Measurements from ENCODE around the gene FAM210B.
"Not testable (repeated sequence)": the region's sequence is repeated elsewhere in the genome, so short reads cannot be mapped to it uniquely, and the experiment has no call there.

Gene FAM210B

GRCh38 chr20:56361900-56362299, 3.1 kb downstream of the FAM210B start:
- DNase-seq, result no peak

DNA sequence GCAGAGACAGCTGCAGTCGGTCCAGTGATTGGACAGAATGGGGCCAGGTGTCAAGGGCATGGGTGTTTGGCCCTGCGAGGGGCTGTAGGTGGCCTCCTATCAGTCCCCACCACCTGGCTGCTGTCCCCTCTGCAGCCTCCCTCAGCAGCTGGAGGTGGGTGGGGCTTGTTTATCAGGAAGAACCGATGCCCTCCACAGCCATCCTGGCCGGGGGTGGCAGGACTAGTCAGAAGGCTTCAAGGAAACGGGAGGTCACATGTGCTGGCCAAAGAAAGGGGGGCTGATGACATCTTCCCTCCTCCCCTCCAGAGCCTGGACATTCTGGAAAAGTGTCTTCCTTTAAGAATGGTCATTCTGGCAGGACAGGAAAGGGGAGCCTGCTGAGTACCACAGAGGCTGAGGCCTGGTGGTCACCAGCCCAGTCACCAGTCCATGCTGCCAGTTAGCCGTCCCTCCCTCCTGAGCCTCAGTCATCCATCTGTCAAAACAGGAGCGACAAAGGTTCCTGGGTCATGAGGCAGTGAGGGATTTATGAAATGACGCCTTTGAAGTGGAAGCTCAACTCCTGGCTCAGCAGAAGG, 4.1 kb downstream of the FAM210B start:
- no peak for DNase-seq

DNA sequence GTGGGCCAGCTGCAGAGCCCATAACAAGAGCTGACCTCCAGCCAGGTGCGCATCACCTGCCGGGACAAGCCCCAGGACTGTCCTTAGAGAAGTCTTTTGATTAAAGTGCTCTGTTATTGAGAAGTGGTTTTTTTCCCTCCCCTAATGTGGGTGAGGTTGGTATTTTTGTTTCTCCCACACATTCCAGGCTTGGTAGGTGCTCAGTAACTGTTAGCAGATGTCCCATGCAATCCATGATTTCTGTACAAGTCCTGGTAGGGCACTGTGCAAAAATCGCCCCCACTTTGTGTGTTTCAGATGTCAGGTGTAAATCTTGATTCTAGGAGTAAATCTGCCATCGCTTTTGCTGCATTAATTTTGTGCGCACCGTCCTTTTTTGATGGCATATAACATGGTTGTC, 4.7 kb downstream of the FAM210B start:
- DNase-seq, result no peak

GRCh38 chr20:56368351-56369134, 9.8 kb downstream of the FAM210B start:
- DNase-seq, result no peak

GRCh38 chr20:56369179-56369578, 10.4 kb downstream of the FAM210B start:
- no peak for DNase-seq

DNA sequence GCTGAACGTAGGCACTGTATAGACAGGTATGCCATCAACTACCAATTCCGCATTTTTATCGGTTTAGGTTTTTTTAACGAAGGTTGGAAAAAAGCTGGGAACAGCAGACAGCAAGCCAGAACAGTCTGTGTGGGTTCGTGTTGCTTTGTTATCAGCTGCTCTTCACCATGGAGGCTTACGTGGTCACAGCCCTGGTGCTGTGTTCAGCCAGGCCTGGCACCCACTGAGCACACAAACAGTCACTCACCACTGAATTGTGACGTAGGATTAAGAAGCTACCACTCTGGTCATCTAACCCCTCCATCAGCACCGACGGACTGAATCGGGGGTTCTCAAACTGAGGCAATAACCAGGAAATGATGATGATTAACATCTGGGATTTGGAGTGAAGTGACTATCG, 13.2 kb downstream of the FAM210B start:
- no peak for DNase-seq

GRCh38 chr20:56372850-56373249, 14.1 kb downstream of the FAM210B start:
- no peak for DNase-seq

DNA sequence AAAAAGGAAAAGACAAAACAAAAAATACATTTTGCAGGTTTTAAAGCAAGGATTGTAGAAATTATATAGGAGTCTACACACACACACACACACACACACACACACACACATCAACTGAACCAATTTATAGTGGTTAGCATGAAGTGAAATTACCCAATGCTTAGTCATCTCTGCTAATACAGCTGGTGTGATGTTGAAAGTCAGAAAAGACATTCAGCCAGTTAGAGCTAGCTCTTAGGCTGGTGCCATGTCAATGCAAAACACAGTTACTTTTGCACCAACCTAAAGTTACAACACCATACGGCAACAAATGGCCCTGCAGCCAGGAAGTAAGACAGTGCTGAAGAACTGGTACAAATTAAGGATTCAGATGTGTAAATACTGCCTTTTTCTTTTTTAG, 15.2 kb downstream of the FAM210B start:
- DNase-seq, result peak; percentile 26

DNA sequence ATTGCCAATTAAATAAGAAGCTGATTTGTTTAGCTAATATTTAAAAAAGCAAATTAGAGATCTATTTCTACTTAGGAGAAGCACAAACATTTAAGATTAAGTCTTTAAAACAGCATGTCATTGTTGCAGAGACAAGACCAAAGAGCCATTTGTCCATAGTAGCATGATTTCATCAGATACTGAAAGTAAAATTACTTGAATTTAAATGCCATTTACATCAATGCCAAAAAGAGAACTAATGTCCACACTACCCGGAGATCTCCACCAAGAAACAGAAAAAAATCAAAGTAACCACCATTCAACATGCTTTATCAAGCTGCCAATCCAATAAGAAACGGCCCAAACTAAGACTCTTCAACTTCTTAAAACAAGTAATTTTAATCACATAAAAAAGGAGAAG, 17.6 kb downstream of the FAM210B start:
- no peak for DNase-seq

DNA sequence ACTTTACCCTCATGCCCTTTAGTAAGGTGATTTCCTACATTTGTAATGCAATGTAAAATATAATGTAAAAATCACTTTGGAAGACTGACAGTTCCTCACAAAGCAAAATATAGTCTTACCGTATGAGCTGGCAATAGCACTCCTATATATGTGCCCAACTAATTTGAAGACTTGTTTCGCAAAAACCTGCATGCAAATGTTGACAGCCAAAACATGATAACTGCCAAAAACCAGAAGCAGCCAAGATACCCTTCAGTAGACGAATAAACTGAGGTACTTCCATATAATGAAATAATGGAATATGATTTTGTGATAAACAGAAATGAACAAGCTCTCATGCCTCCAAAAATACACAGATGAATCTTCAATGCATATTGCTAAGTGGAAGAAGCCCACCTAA, 19.6 kb downstream of the FAM210B start:
- no peak for DNase-seq

- no peak for DNase-seq
Observed at GRCh38 chr20:56380375-56380774, 21.6 kb downstream of the FAM210B start.

DNA sequence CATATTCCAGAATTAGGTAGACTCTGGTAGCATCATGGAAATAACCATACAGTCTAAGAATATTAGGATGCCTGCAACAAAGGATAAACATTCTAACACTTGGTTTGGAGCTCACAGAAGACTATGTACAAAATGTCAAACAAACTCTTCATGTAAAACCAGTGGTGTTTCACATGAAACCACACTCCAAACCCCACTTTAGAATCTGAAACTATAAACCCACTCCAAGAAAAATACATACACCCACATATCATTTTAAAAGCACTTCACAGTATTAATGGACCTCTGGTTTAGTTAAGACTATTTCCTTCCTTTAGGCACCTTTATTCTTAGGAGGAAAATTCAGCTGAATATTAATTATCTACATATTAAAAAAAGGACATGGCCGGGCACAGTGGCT, 22.7 kb downstream of the FAM210B start:
- no peak for DNase-seq

GRCh38 chr20:56382696-56383095, 23.9 kb downstream of the FAM210B start:
- DNase-seq, result no peak

- no peak for DNase-seq
Observed at GRCh38 chr20:56383334-56383733, 24.6 kb downstream of the FAM210B start.

DNA sequence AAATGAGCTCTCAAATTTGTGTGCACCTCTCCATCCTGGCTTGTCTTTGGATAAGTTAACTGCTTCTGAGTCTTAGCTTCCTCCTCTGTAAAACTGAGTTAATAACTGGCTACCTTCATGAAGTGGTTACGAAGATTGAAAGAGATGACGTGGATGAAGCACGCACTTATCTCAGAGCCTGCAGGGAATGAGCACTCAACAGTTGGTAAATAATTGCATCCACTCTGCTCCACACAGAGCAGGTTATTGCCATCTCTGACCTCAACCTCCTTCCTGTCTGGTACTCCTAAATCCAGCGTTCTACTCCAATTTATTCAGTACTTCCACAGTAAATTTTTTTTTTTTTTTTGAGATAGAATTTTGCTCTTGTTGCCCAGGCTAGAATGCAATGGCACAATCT, 26.4 kb downstream of the FAM210B start:
- DNase-seq, result no peak

DNA sequence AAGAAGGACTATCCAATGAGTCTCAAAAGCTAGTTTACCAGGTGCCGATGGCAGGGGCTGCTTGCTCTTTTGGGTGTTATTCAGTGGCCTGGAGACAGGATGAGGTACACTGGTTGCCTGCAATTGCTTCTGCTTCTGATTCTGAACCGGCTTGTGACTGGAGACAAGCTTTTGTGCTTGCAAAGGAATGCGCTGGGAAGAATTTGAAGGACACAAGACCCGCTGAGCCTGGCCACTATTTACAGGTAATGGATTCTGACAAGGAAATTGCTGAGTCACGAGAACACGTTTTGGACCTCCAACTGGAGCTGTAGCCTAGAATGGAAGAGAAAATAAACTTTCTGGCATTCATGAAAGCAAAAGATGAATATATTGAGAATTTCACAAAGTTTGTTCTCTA, 27.4 kb downstream of the FAM210B start:
- no peak for DNase-seq

DNA sequence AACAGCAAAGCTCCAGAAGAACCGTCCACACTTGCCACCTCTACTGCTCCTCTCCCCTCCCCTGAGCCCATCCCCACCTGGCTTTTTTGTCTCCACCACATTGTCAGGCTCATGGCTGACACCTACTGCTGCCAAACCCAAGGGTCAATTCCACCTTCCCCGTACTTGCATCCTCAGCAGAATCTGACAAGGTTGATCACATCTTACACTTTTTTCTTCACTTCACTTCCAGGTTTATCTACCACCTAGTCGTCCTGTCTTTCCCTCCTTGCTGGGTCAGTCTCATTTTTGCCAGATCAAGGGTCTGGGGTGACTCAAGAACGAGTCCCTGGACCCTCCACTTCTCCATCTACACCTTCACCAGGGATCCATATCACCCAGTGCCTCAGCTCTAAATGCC, 30.1 kb downstream of the FAM210B start:
- no peak for DNase-seq

- no peak for DNase-seq
Observed at GRCh38 chr20:56389807-56390206, 31.0 kb downstream of the FAM210B start.

DNA sequence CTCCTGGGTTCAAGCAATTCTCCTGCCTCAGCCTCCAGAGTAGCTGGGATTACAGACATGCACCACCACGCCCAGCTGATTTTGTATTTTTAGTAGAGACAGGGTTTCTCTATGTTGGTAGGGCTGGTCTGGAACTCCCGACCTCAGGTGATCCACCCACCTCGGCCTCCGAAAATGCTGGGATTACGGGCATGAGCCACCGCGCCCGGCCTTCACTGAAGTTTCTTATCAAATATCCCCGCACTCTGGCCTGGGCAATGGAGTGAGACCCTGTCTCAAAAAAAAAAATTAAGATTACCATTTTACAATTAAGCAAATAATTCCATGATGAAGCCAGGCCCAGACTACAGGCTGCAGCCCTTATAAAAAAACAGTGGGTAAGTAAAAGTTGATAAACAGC, 31.6 kb downstream of the FAM210B start:
- DNase-seq, result not testable (repeated sequence)

DNA sequence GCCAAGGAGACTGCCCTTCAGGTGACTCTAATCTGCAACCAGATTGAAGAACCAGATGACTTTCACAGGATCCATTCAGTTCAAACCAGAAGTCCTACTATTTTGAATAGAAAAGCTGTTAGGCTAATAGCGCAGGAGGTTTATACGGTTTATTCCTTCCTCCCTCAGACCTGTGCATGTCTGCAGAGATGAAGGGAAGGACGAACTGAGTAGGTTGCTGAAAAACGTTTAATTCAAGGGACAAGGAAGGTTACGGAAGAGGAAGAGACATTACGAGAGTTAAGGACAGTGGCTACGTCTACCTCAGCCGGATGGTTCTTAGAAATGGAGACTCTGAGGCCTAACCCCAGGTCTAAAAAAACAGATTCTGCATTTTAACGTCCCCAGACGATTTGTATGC, 32.3 kb downstream of the FAM210B start:
- DNase-seq, result no peak

- DNase-seq, result no peak
Observed at GRCh38 chr20:56391596-56392131, 32.9 kb downstream of the FAM210B start.

- DNase-seq, result peak; percentile 100
Observed at GRCh38 chr20:56392132-56392880, 33.5 kb downstream of the FAM210B start, which contains the start of the genes AURKA and CSTF1. TSS of gene AURKA (minus strand) at chr20:56392215. CDS start at chr20:56388197, 4,018 bp downstream. TSS of gene CSTF1 (plus strand) at chr20:56392645. CDS start at chr20:56395553, 2,908 bp downstream.

GRCh38 chr20:56392881-56393482, 34.2 kb downstream of the FAM210B start:
- peak; percentile 57 for DNase-seq

All from CD4-positive, alpha-beta T cell treated with Interleukin-21 for 1 hour (primary cell).